ENCODE data around the gene VCL. TPM values are rescaled to one million over a fixed set of nuclear protein-coding genes. Genes with fewer than 3 reads are reported as not detected.

Gene VCL
- total RNA-seq, 1 experiment from 2014 or later, result 106 TPM

DNA sequence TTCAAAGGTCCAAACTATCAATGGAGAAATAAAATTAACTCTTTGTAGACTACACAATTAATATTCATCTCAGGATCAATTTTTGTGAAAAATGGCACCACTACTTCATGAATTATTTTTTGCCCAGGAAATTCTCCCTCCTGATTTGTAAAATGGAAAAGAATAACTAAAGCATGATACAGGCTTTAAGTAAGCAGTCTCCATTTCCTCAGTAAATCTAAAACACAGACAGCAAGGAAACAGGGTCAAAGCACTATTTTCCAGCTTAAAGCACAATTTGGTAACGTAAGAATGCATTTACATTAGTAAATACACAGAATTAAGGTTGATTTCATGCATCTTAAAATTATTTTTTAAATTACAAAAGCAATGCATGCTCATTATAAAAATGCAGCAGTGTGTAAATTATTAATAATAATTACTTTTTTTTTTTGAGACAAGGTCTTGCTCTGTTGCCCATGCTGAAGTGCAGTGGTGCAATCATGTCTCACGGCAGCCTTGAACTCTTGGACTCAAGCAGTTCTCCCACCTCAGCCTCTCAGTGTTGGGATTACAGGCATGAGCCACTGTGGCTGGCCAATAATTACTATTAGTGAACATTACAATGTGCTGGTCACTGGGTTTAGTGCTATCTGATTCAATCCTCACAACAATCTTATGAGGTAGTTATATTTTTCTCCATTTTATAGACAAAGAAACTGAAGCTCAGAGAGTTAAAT lies 26.1 kb upstream of the VCL start:
- Histone ChIP-seq H3K36me3 (ENCODE audit: control insufficient read depth in 1 of 2, insufficient read depth in 2 of 2, low read length in 2 of 2) (no peaks in the 10 kb centered on the region), H3K4me1 (ENCODE audit: control insufficient read depth in 1 of 2, insufficient read depth in 2 of 2, low read length in 2 of 2) (peaks cover 19 to 33% of the 10 kb centered on the region in 2 experiments), H3K9me2 (ENCODE audit: insufficient read depth) (no peaks in the 10 kb centered on the region; the same call in 1 of the 2 replicates), H3K9me3 (ENCODE audit: control insufficient read depth in 1 of 2, insufficient read depth in 1 of 2, low read depth in 1 of 2, low read length in 2 of 2) (no peaks in the 10 kb centered on the region), H3K9ac (ENCODE audit: low read length) (no peak overlapping the region), H3K79me2 (ENCODE audit: insufficient read depth, low read length) (no peaks in the 10 kb centered on the region), H4K20me1 (ENCODE audit: insufficient read depth) (no peaks in the 10 kb centered on the region), H3K4me3 (replicated peaks in 1 of 2; ENCODE audit: low read depth in 1 of 2, low read length in 2 of 2) (no peak overlapping the region), H3K27me3 (ENCODE audit: insufficient read depth, low read length) (no peaks in the 10 kb centered on the region), H3K27ac (ENCODE audit: low read depth, low read length) (no peak overlapping the region), H2AFZ (ENCODE audit: low read depth, low read length, poor library complexity, severe bottlenecking) (peak overlapping the region; percentile 69), H3K4me2 (ENCODE audit: low read length) (no peak overlapping the region)
- ChIA-PET CTCF (no interaction called here), RAD21 (ENCODE audit: low non-redundant PET in 1 of 2, low total read pairs in 2 of 2, uncharacterized antibody in 2 of 2, unreplicated experiment in 2 of 2) (no interaction called here), POLR2A (no interaction called here)
- DNase-seq (ENCODE audit: low read depth, low spot score) (no peak), ATAC-seq (no peak)
- TF ChIP-seq, protein P1, sequence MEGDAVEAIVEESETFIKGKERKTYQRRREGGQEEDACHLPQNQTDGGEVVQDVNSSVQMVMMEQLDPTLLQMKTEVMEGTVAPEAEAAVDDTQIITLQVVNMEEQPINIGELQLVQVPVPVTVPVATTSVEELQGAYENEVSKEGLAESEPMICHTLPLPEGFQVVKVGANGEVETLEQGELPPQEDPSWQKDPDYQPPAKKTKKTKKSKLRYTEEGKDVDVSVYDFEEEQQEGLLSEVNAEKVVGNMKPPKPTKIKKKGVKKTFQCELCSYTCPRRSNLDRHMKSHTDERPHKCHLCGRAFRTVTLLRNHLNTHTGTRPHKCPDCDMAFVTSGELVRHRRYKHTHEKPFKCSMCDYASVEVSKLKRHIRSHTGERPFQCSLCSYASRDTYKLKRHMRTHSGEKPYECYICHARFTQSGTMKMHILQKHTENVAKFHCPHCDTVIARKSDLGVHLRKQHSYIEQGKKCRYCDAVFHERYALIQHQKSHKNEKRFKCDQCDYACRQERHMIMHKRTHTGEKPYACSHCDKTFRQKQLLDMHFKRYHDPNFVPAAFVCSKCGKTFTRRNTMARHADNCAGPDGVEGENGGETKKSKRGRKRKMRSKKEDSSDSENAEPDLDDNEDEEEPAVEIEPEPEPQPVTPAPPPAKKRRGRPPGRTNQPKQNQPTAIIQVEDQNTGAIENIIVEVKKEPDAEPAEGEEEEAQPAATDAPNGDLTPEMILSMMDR (IDR thresholded peaks at IDR 0.05 in 2 of 3, conservative IDR thresholded peaks at IDR 0.05 in 1 of 3; ENCODE audit: borderline replicate concordance in 1 of 3, insufficient read depth in 1 of 3, low read depth in 2 of 3, low read length in 2 of 3), result no peak
- TF ChIP-seq, protein P2, sequence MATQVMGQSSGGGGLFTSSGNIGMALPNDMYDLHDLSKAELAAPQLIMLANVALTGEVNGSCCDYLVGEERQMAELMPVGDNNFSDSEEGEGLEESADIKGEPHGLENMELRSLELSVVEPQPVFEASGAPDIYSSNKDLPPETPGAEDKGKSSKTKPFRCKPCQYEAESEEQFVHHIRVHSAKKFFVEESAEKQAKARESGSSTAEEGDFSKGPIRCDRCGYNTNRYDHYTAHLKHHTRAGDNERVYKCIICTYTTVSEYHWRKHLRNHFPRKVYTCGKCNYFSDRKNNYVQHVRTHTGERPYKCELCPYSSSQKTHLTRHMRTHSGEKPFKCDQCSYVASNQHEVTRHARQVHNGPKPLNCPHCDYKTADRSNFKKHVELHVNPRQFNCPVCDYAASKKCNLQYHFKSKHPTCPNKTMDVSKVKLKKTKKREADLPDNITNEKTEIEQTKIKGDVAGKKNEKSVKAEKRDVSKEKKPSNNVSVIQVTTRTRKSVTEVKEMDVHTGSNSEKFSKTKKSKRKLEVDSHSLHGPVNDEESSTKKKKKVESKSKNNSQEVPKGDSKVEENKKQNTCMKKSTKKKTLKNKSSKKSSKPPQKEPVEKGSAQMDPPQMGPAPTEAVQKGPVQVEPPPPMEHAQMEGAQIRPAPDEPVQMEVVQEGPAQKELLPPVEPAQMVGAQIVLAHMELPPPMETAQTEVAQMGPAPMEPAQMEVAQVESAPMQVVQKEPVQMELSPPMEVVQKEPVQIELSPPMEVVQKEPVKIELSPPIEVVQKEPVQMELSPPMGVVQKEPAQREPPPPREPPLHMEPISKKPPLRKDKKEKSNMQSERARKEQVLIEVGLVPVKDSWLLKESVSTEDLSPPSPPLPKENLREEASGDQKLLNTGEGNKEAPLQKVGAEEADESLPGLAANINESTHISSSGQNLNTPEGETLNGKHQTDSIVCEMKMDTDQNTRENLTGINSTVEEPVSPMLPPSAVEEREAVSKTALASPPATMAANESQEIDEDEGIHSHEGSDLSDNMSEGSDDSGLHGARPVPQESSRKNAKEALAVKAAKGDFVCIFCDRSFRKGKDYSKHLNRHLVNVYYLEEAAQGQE (IDR thresholded peaks at IDR 0.05; ENCODE audit: low read depth), result no peak
- no TSS peak for BruUV-seq (replicated peaks)
- intact Hi-C loops (cut with micrococcal nuclease), result no loop called here

All from HCT116 (cell line).